SJSA1 (cell line): ENCODE measurements around the gene SHLD1. TPM values are rescaled to one million over a fixed set of nuclear protein-coding genes. Genes with fewer than 3 reads are reported as not detected.

Experiments
- DNase-seq, 2 experiments: peaks; one replicate each; pipeline ENCODE4 v3.0.0-alpha.2; 2015 to 2020; ENCODE audit warnings: low spot score in 2 of 2, low read depth in 1 of 2
- H3K27ac ChIP-seq: fragments of 250-450 bp; sonication (Bioruptor Pico); 2 replicates; pipeline ENCODE4 v1.5.1; 2020; ENCODE audit warnings: mild to moderate bottlenecking, moderate library complexity
- H3K27me3 ChIP-seq: fragments of 250-450 bp; sonication (Bioruptor Pico); replicated peaks from 2 replicates; pipeline ENCODE4 v1.5.1; 2020; ENCODE audit warnings: mild to moderate bottlenecking, moderate library complexity
- H3K36me3 ChIP-seq: fragments of 250-450 bp; sonication (Bioruptor Pico); 2 replicates; pipeline ENCODE4 v1.5.1; 2020; ENCODE audit warnings: mild to moderate bottlenecking
- H3K4me1 ChIP-seq: fragments of 250-450 bp; sonication (Bioruptor Pico); replicated peaks from 2 replicates; pipeline ENCODE4 v1.6.1; 2021; ENCODE audit warnings: mild to moderate bottlenecking
- H3K4me3 ChIP-seq: fragments of 250-450 bp; sonication (Bioruptor Pico); 2 replicates; pipeline ENCODE4 v1.5.1; 2020; ENCODE audit warnings: mild to moderate bottlenecking
- H3K9me3 ChIP-seq: fragments of 250-450 bp; sonication (Bioruptor Pico); replicated peaks from 2 replicates; pipeline ENCODE4 v1.5.1; 2020; ENCODE audit warnings: mild to moderate bottlenecking
- total RNA-seq: library from RNA; depleted of rRNA; stranded (reverse); fragments of >200 nt; shearing (Covaris generic); gene quantifications from 2 replicates; pipeline ENCODE4 v1.2.3, GENCODE V29; 2014

The SHLD1 gene
- total RNA-seq, 1 experiment from 2014 or later, result 1.6 TPM

- Histone ChIP-seq H3K9me3 (no peaks in the 10 kb centered on the region), H3K4me3 (no peak overlapping the region), H3K4me1 (no peaks in the 10 kb centered on the region), H3K27ac (no peak overlapping the region), H3K36me3 (no peaks in the 10 kb centered on the region), H3K27me3 (0 out of 2 replicates have a peak, but pooled peaks cover 9% of the 10 kb centered on the region)
- no peak for DNase-seq
Measured at GRCh38 chr20:5871459-5872410, 121.5 kb downstream of the SHLD1 start.

- Histone ChIP-seq H3K27ac (no peak overlapping the region), H3K27me3 (peaks cover 22% of the 10 kb centered on the region; the same call in 1 of the 2 replicates), H3K36me3 (no peaks in the 10 kb centered on the region), H3K9me3 (no peaks in the 10 kb centered on the region), H3K4me1 (peaks cover 4% of the 10 kb centered on the region; the same call in 1 of the 2 replicates), H3K4me3 (no peak overlapping the region)
- no peak for DNase-seq
Measured at GRCh38 chr20:5877128-5877527, 126.9 kb downstream of the SHLD1 start.

GRCh38 chr20:5880326-5880725, 130.1 kb downstream of the SHLD1 start:
- Histone ChIP-seq H3K27me3 (peaks cover 18% of the 10 kb centered on the region), H3K4me1 (peaks cover 5% of the 10 kb centered on the region; the same call in 1 of the 2 replicates), H3K27ac (no peak overlapping the region), H3K4me3 (no peak overlapping the region), H3K9me3 (no peaks in the 10 kb centered on the region; the same call in 1 of the 2 replicates), H3K36me3 (no peaks in the 10 kb centered on the region)
- no peak for DNase-seq

- H3K36me3 ChIP-seq, result no peaks in the 10 kb centered on the region
- peaks cover 21% of the 10 kb centered on the region for H3K27me3 ChIP-seq
- H3K27ac ChIP-seq, result no peak overlapping the region
- H3K4me1 ChIP-seq, result peaks cover 5% of the 10 kb centered on the region; the same call in 1 of the 2 replicates
- H3K9me3 ChIP-seq, result no peaks in the 10 kb centered on the region; the same call in 1 of the 2 replicates
- H3K4me3 ChIP-seq, result no peak overlapping the region
- no peak for DNase-seq
Measured at GRCh38 chr20:5881703-5882102, 131.5 kb downstream of the SHLD1 start.

- DNase-seq, result no peak
- Histone ChIP-seq H3K4me3 (no peak overlapping the region), H3K27ac (no peak overlapping the region), H3K9me3 (no peaks in the 10 kb centered on the region; the same call in 1 of the 2 replicates), H3K4me1 (peaks cover 5% of the 10 kb centered on the region; the same call in 1 of the 2 replicates), H3K27me3 (peaks cover 26% of the 10 kb centered on the region), H3K36me3 (no peaks in the 10 kb centered on the region)
Measured at GRCh38 chr20:5882166-5882565, 132.0 kb downstream of the SHLD1 start.

- DNase-seq, result no peak
- H3K27me3 ChIP-seq, result peaks cover 31% of the 10 kb centered on the region
- H3K36me3 ChIP-seq, result no peaks in the 10 kb centered on the region
- H3K9me3 ChIP-seq, result no peaks in the 10 kb centered on the region; the same call in 1 of the 2 replicates
- H3K4me3 ChIP-seq, result no peak overlapping the region
- H3K27ac ChIP-seq, result no peak overlapping the region
- peaks cover 5% of the 10 kb centered on the region; the same call in 1 of the 2 replicates for H3K4me1 ChIP-seq
Measured at GRCh38 chr20:5884465-5885335, 134.5 kb downstream of the SHLD1 start.

- H3K4me3 ChIP-seq, result no peak overlapping the region
- peaks cover 5% of the 10 kb centered on the region; the same call in 1 of the 2 replicates for H3K4me1 ChIP-seq
- H3K9me3 ChIP-seq, result no peaks in the 10 kb centered on the region; the same call in 1 of the 2 replicates
- no peak for DNase-seq
- no peak overlapping the region for H3K27ac ChIP-seq
- peaks cover 22% of the 10 kb centered on the region for H3K27me3 ChIP-seq
- H3K36me3 ChIP-seq, result no peaks in the 10 kb centered on the region
Measured at GRCh38 chr20:5885866-5886265, 135.7 kb downstream of the SHLD1 start.

- no peak overlapping the region for H3K27ac ChIP-seq
- H3K27me3 ChIP-seq, result peaks cover 21% of the 10 kb centered on the region
- H3K4me1 ChIP-seq, result peaks cover 5% of the 10 kb centered on the region; the same call in 1 of the 2 replicates
- no peak overlapping the region for H3K4me3 ChIP-seq
- no peaks in the 10 kb centered on the region; the same call in 1 of the 2 replicates for H3K9me3 ChIP-seq
- no peaks in the 10 kb centered on the region for H3K36me3 ChIP-seq
- no peak for DNase-seq
Measured at GRCh38 chr20:5886788-5887187, 136.6 kb downstream of the SHLD1 start.

- H3K36me3 ChIP-seq, result no peaks in the 10 kb centered on the region
Measured at GRCh38 chr20:5887386-5887785, 137.2 kb downstream of the SHLD1 start.

GRCh38 chr20:5888041-5888440, 137.8 kb downstream of the SHLD1 start:
- no peaks in the 10 kb centered on the region; the same call in 1 of the 2 replicates for H3K9me3 ChIP-seq
- no peaks in the 10 kb centered on the region for H3K4me1 ChIP-seq
- DNase-seq, result no peak
- no peak overlapping the region for H3K27ac ChIP-seq
- no peak overlapping the region for H3K4me3 ChIP-seq
- H3K36me3 ChIP-seq, result no peaks in the 10 kb centered on the region
- H3K27me3 ChIP-seq, result peaks cover 16% of the 10 kb centered on the region

More at GRCh38 chr20:5887386-5887785, 137.2 kb downstream of the SHLD1 start:
- no peak for DNase-seq
- H3K9me3 ChIP-seq, result no peaks in the 10 kb centered on the region; the same call in 1 of the 2 replicates
- no peak overlapping the region for H3K27ac ChIP-seq
- peaks cover 21% of the 10 kb centered on the region for H3K27me3 ChIP-seq
- no peak overlapping the region for H3K4me3 ChIP-seq
- H3K4me1 ChIP-seq, result no peaks in the 10 kb centered on the region; the same call in 1 of the 2 replicates

- no peak for DNase-seq
- Histone ChIP-seq H3K27ac (no peak overlapping the region), H3K4me3 (no peak overlapping the region), H3K36me3 (no peaks in the 10 kb centered on the region), H3K9me3 (no peaks in the 10 kb centered on the region), H3K4me1 (no peaks in the 10 kb centered on the region), H3K27me3 (peaks cover 20% of the 10 kb centered on the region)
Measured at GRCh38 chr20:5890773-5891441, 140.7 kb downstream of the SHLD1 start.

GRCh38 chr20:5893052-5893451, 142.9 kb downstream of the SHLD1 start:
- no peak overlapping the region for H3K27ac ChIP-seq
- no peaks in the 10 kb centered on the region for H3K4me1 ChIP-seq
- H3K27me3 ChIP-seq, result peaks cover 12% of the 10 kb centered on the region
- H3K9me3 ChIP-seq, result no peaks in the 10 kb centered on the region
- no peak for DNase-seq
- H3K36me3 ChIP-seq, result no peaks in the 10 kb centered on the region
- H3K4me3 ChIP-seq, result no peak overlapping the region

- no peaks in the 10 kb centered on the region for H3K9me3 ChIP-seq
- no peaks in the 10 kb centered on the region for H3K36me3 ChIP-seq
- H3K27me3 ChIP-seq, result peaks cover 9% of the 10 kb centered on the region
- no peak overlapping the region for H3K4me3 ChIP-seq
- DNase-seq, result no peak
- H3K27ac ChIP-seq, result no peak overlapping the region
- no peaks in the 10 kb centered on the region for H3K4me1 ChIP-seq
Measured at GRCh38 chr20:5893621-5894020, 143.4 kb downstream of the SHLD1 start.
